GM12878 (cell line): ENCODE measurements around the gene ANKAR. TPM values are rescaled to one million over a fixed set of nuclear protein-coding genes. Genes with fewer than 3 reads are reported as not detected.

Source experiments
- E2F8 ChIP-seq: fragments of 450-650 bp; IDR thresholded peaks from 2 replicates; pipeline ENCODE4 v1.6.1; 2018; ENCODE audit warnings: mild to moderate bottlenecking, low read depth, moderate library complexity; ENCODE audit not compliant: partially characterized antibody
- ESRRA ChIP-seq: IDR thresholded peaks from 2 replicates; pipeline ENCODE4 v1.6.1; 2012; ENCODE audit warnings: mild to moderate bottlenecking, low read length, improper control_type of control experiment
- FOS ChIP-seq: IDR thresholded peaks from 3 replicates; pipeline ENCODE4 v1.6.1; 2011; ENCODE audit warnings: borderline replicate concordance; ENCODE audit not compliant: insufficient read length; ENCODE audit errors: extremely low read depth
- JUND ChIP-seq: IDR thresholded peaks from 2 replicates; pipeline ENCODE4 v1.6.1; 2012; ENCODE audit warnings: low read depth, mild to moderate bottlenecking, low read length, improper control_type of control experiment, moderate library complexity
- NBN ChIP-seq: fragments of 450-650 bp; IDR thresholded peaks from 2 replicates; pipeline ENCODE4 v1.6.1; 2016
- PAX5 ChIP-seq: IDR thresholded peaks from 2 replicates; pipeline ENCODE4 v1.6.1; 2011; ENCODE audit warnings: low read depth, low read length, borderline replicate concordance
- PBX3 ChIP-seq: IDR thresholded peaks from 2 replicates; pipeline ENCODE4 v1.6.1; 2011; ENCODE audit warnings: mild to moderate bottlenecking, low read depth, low read length, moderate library complexity; ENCODE audit not compliant: insufficient replicate concordance
- RCOR1 ChIP-seq: conservative IDR thresholded peaks from 2 replicates; pipeline ENCODE4 v1.6.1; 2012; ENCODE audit warnings: low read depth, low read length, improper control_type of control experiment
- RUNX3 ChIP-seq: IDR thresholded peaks from 2 replicates; pipeline ENCODE4 v1.6.1; 2012; ENCODE audit warnings: low read length, inconsistent platforms
- USF2 ChIP-seq: IDR thresholded peaks from 2 replicates; pipeline ENCODE4 v1.6.1; 2011; ENCODE audit warnings: low read depth, low read length, improper control_type of control experiment, borderline replicate concordance
- ZNF384 ChIP-seq: IDR thresholded peaks from 2 replicates; pipeline ENCODE4 v1.6.1; 2012; ENCODE audit warnings: low read depth, mild to moderate bottlenecking, low read length, improper control_type of control experiment, borderline replicate concordance
- polyA plus RNA-seq, 11 experiments: library from polyadenylated mRNA; depleted of rRNA in 4 of 11; unstranded in 6 of 11; stranded (reverse) in 5 of 11; fragments of >200 nt; fragmentation: Nextera tagmentation in 4 of 11; fragmentation: Illumina TruSeq in 1 of 11; extraction: Ambion mirVana in 4 of 11; extraction: Trizol in 1 of 11; gene quantifications; 1 replicate in 1 of 11; 2 replicates in 10 of 11; pipeline versions ENCODE4 v1.2.1 to v1.2.3, GENCODE V29; 2011 to 2016; ENCODE audit warnings: inconsistent platforms in 2 of 11, missing spikeins in 2 of 11, low read depth in 1 of 11
- total RNA-seq, 4 experiments: library from RNA; depleted of rRNA in 3 of 4; stranded (reverse); fragments of >200 nt in 3 of 4; fragmentation: Illumina TruSeq in 1 of 4; extraction: Trizol in 1 of 4; gene quantifications; 2 replicates each; pipeline versions ENCODE4 v1.2.1 to v1.2.3, GENCODE V29; 2013 to 2021

The ANKAR gene
- total and polyA plus RNA-seq, 10 of the 15 experiments (the other 5 are each of a cell fraction or from before 2014, with no cell fraction given): 1.3 to 4.2 (median 2.7) TPM

GRCh38 chr2:189674374-189675112, at the start of gene ANKAR (continued):
- TF ChIP-seq E2F8 (no peak), RCOR1 (0 out of 2 replicates have a peak, but pooled peaks have one; percentile 90), USF2 (no peak), FOS (no peak), NBN (no peak), PAX5 (peak; percentile 11; the same call in 1 of the 2 replicates), ESRRA (no peak), RUNX3 (no peak; the same call in 1 of the 2 replicates), JUND (no peak), PBX3 (no peak), ZNF384 (no peak)
